NCI-H2107 (cell line): ENCODE data around the gene IL36RN.
"Not testable (repeated sequence)": the region's sequence is repeated elsewhere in the genome, so short reads cannot be mapped to it uniquely, and the experiment has no call there.

ENCODE experiments used
- DNase-seq: peaks from one replicate; lab custom pipeline; 2025; lab: John Stamatoyannopoulos, UW

Gene IL36RN

GRCh38 chr2:113075030-113075429 is 16.0 kb downstream of the IL36RN start:
- no peak for DNase-seq

- DNase-seq = no peak
Measured at GRCh38 chr2:113075600-113075999, 16.6 kb downstream of the IL36RN start.

GRCh38 chr2:113076954-113077669 is 18.1 kb downstream of the IL36RN start:
- DNase-seq = no peak

GRCh38 chr2:113077921-113078320 is 18.9 kb downstream of the IL36RN start:
- no peak for DNase-seq

- no peak for DNase-seq
Measured at GRCh38 chr2:113078350-113078839, 19.4 kb downstream of the IL36RN start.

- no peak for DNase-seq
Measured at GRCh38 chr2:113079131-113079530, 20.1 kb downstream of the IL36RN start.

GRCh38 chr2:113080134-113080533 is 21.1 kb downstream of the IL36RN start:
- DNase-seq = no peak

- DNase-seq = no peak
Measured at GRCh38 chr2:113081488-113082210, 22.7 kb downstream of the IL36RN start.

- no peak for DNase-seq
Measured at GRCh38 chr2:113083296-113083695, 24.3 kb downstream of the IL36RN start.

GRCh38 chr2:113084249-113085000 is 25.4 kb downstream of the IL36RN start:
- no peak for DNase-seq

- DNase-seq = no peak
Measured at GRCh38 chr2:113085542-113085941, 26.5 kb downstream of the IL36RN start.

- DNase-seq = no peak
Measured at GRCh38 chr2:113088213-113088992, 29.4 kb downstream of the IL36RN start.

- no peak for DNase-seq
Measured at GRCh38 chr2:113089916-113090315, 30.9 kb downstream of the IL36RN start.

- DNase-seq = no peak
Measured at GRCh38 chr2:113091231-113091896, 32.4 kb downstream of the IL36RN start.

GRCh38 chr2:113092864-113093612 is 34.0 kb downstream of the IL36RN start:
- no peak for DNase-seq

GRCh38 chr2:113093613-113093977 is 34.6 kb downstream of the IL36RN start:
- no peak for DNase-seq

- not testable (repeated sequence) for DNase-seq
Measured at GRCh38 chr2:113096306-113096705, 37.3 kb downstream of the IL36RN start.

GRCh38 chr2:113096842-113097618 is 38.0 kb downstream of the IL36RN start:
- DNase-seq = not testable (repeated sequence)

- DNase-seq = no peak
Measured at GRCh38 chr2:113098041-113098440, 39.0 kb downstream of the IL36RN start.

- no peak for DNase-seq
Measured at GRCh38 chr2:113098532-113098931, 39.5 kb downstream of the IL36RN start.
